ENCODE measurements around the gene TOM1. TPM values are rescaled to one million over a fixed set of nuclear protein-coding genes. Genes with fewer than 3 reads are reported as not detected.

The TOM1 gene
- total RNA-seq, 4 donors from 2014 or later: 127 to 162 (median 143) TPM

GRCh38 chr22:35378621-35379020, 78.9 kb downstream of the TOM1 start:
- intact Hi-C loops (cut with DNase I; ENCODE audit: low total_unique reads): no loop called here
- TF ChIP-seq POLR2A (IDR thresholded peaks at IDR 0.05) (no peak), CTCF (IDR thresholded peaks at IDR 0.05) (no peak)
- DNase-seq (ENCODE audit: low spot score in 2 of 2): no peak

GRCh38 chr22:35379146-35379993, 79.7 kb downstream of the TOM1 start:
- WGBS, 2 donors: 87 to 90% methylated on average over 10 of the region's 10 CpGs
- DNase-seq (ENCODE audit: low spot score in 2 of 2): no peak
- intact Hi-C loops (cut with DNase I; ENCODE audit: low total_unique reads): no loop called here
- TF ChIP-seq CTCF (IDR thresholded peaks at IDR 0.05): no peak
- TF ChIP-seq POLR2A (IDR thresholded peaks at IDR 0.05): no peak
- H3K4me3 ChIP-seq (ENCODE audit: low read depth, poor library complexity, severe bottlenecking): no peak overlapping the region

More at GRCh38 chr22:35378621-35379020, 78.9 kb downstream of the TOM1 start:
- WGBS, 2 donors: 83 to 94% methylated on average over 3 of the region's 3 CpGs
- H3K4me3 ChIP-seq (ENCODE audit: low read depth, poor library complexity, severe bottlenecking): no peak overlapping the region

GRCh38 chr22:35380013-35380412, 80.3 kb downstream of the TOM1 start:
- 76 to 77% methylated on average over 6 of the region's 6 CpGs for WGBS, 2 donors
- TF ChIP-seq POLR2A (IDR thresholded peaks at IDR 0.05) (no peak), CTCF (IDR thresholded peaks at IDR 0.05) (no peak)
- intact Hi-C loops (cut with DNase I; ENCODE audit: low total_unique reads): no loop called here
- DNase-seq (ENCODE audit: low spot score in 2 of 2): no peak
- H3K4me3 ChIP-seq (ENCODE audit: low read depth, poor library complexity, severe bottlenecking): no peak overlapping the region

- no peak for TF ChIP-seq CTCF (IDR thresholded peaks at IDR 0.05)
- peak in 1 of 2 donors; percentile 45 for TF ChIP-seq POLR2A (IDR thresholded peaks at IDR 0.05)
Measured at GRCh38 chr22:35380537-35381423, 81.1 kb downstream of the TOM1 start, which contains the start of gene HMOX1. Gene HMOX1, plus strand, starts transcription at chr22:35381096. Its CDS starts 78 bp downstream, at chr22:35381174.

GRCh38 chr22:35381424-35382009, 81.8 kb downstream of the TOM1 start:
- TF ChIP-seq CTCF (IDR thresholded peaks at IDR 0.05): no peak
- no peak for TF ChIP-seq POLR2A (IDR thresholded peaks at IDR 0.05)
- WGBS, 2 donors: 40 to 46% methylated on average over 5 of the region's 5 CpGs
- intact Hi-C loops (cut with DNase I; ENCODE audit: low total_unique reads): no loop called here
- peak overlapping the region; percentile 35 for H3K4me3 ChIP-seq (ENCODE audit: low read depth, poor library complexity, severe bottlenecking)
- DNase-seq (ENCODE audit: low spot score in 2 of 2): peak in 1 of 2 donors; percentile 30

More at GRCh38 chr22:35380537-35381423, 81.1 kb downstream of the TOM1 start, which contains the start of gene HMOX1:
- H3K4me3 ChIP-seq (ENCODE audit: low read depth, poor library complexity, severe bottlenecking): peak within 1 kb of the TSS; percentile 35
- peak; percentile 91 to 99 for DNase-seq (ENCODE audit: low spot score in 2 of 2)
- intact Hi-C loops (cut with DNase I; ENCODE audit: low total_unique reads): no loop called here
- 11 to 20% methylated on average over 9 to 13 of the region's 47 CpGs for WGBS, 2 donors
